Measurements from ENCODE around the gene TMEM9.

TMEM9 gene

GRCh38 chr1:201154389-201155165 is at the start of gene TMEM9:
TMEM9 (minus strand) TSS chr1:201154474; CDS start chr1:201153923, 551 bp downstream.
- DNase-seq, result peak; percentile 97

- DNase-seq, result no peak
Observed at GRCh38 chr1:201198598-201198997, 44.3 kb upstream of the TMEM9 start.

- no peak for DNase-seq
Observed at GRCh38 chr1:201194046-201194445, 39.8 kb upstream of the TMEM9 start.

- no peak for DNase-seq
Observed at GRCh38 chr1:201192261-201192788, 38.1 kb upstream of the TMEM9 start.

- peak; percentile 79 for DNase-seq
Observed at GRCh38 chr1:201191653-201192260, 37.5 kb upstream of the TMEM9 start.

GRCh38 chr1:201190624-201191051 is 36.4 kb upstream of the TMEM9 start, which contains the start of gene IGFN1:
IGFN1 (plus strand) TSS chr1:201190824; CDS start chr1:201193294, 2,470 bp downstream.
- no peak for DNase-seq

GRCh38 chr1:201190005-201190404 is 35.7 kb upstream of the TMEM9 start:
- DNase-seq, result no peak

GRCh38 chr1:201189085-201189484 is 34.8 kb upstream of the TMEM9 start:
- DNase-seq, result no peak

GRCh38 chr1:201186192-201186591 is 31.9 kb upstream of the TMEM9 start:
- DNase-seq, result peak; percentile 73

GRCh38 chr1:201185527-201186128 is 31.4 kb upstream of the TMEM9 start:
- DNase-seq, result no peak

GRCh38 chr1:201185123-201185453 is 30.8 kb upstream of the TMEM9 start:
- DNase-seq, result no peak

GRCh38 chr1:201184307-201185122 is 30.2 kb upstream of the TMEM9 start:
- peak; percentile 23 for DNase-seq

- DNase-seq, result no peak
Observed at GRCh38 chr1:201183753-201184152, 29.5 kb upstream of the TMEM9 start.

GRCh38 chr1:201183209-201183608 is 28.9 kb upstream of the TMEM9 start:
- no peak for DNase-seq

- DNase-seq, result no peak
Observed at GRCh38 chr1:201181726-201182125, 27.5 kb upstream of the TMEM9 start.

- no peak for DNase-seq
Observed at GRCh38 chr1:201181323-201181722, 27.0 kb upstream of the TMEM9 start.

GRCh38 chr1:201180901-201181300 is 26.6 kb upstream of the TMEM9 start:
- no peak for DNase-seq

GRCh38 chr1:201180141-201180540 is 25.9 kb upstream of the TMEM9 start:
- DNase-seq, result no peak

GRCh38 chr1:201178718-201179117 is 24.4 kb upstream of the TMEM9 start:
- DNase-seq, result no peak

- no peak for DNase-seq
Observed at GRCh38 chr1:201176940-201177339, 22.7 kb upstream of the TMEM9 start.

- DNase-seq, result no peak
Observed at GRCh38 chr1:201175820-201176500, 21.7 kb upstream of the TMEM9 start.

- DNase-seq, result no peak
Observed at GRCh38 chr1:201173736-201174135, 19.5 kb upstream of the TMEM9 start.

Data from suppressor macrophage treated with lipopolysaccharide for 4 hours (primary cell).